Left kidney (tissue), 2 donors: ENCODE results near the gene NFE2L3. TPM values are rescaled to one million over a fixed set of nuclear protein-coding genes. Genes with fewer than 3 reads are reported as not detected.

Experiments
- DNase-seq: peaks from one replicate; pipeline ENCODE4 v3.0.0-alpha.2; 2013
- polyA plus RNA-seq: library from polyadenylated mRNA; unstranded; fragments of 120-200 nt; gene quantifications from one replicate; pipeline ENCODE4 v1.2.1, GENCODE V29; 2013; ENCODE audit not compliant: insufficient read length

Gene NFE2L3
- polyA plus RNA-seq, 1 donor = 49.2 TPM

DNA sequence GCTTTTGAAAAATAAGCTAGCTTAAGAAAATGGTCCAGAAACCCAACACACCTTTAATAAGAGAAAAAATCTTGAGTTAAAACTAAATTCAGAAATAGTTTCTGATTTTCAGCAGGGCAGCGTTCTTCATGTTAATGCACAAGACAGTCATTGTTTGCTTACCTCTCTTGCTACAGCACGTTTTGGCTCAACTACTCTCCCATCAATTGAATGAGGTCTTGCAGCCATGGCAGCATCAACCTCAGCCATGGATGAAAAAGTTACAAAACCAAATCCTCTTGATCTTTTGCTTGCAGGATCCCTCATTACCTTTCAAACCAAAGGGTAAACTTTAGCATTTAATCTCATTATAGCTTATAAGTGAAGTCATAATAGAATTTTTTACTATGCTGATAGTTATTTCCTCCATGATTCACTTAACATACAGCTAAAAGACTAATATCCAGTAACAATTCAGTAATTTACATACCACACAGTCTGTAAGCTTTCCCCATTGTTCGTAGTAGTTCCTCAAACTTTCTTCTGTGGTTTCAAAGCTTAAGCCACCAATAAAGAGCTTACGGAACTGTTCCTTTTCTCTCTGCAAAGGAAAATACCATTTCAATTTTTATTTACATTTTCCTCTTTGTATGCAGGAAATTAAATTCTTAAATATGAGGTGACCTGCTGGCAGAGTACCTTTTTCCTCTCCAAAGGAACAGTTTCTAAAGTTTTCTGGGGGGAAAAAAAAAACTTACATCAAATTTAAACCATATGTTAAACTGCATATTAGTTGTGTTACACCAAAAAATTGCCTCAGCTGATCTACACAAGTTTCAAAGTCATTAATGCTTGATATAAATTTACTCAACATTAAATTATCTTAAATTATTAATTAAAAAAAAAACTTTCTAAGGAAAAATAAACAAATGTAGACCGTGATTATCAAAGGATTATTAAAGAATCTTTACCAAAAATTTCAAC, 45.4 kb downstream of the NFE2L3 start:
- DNase-seq = no peak

DNA sequence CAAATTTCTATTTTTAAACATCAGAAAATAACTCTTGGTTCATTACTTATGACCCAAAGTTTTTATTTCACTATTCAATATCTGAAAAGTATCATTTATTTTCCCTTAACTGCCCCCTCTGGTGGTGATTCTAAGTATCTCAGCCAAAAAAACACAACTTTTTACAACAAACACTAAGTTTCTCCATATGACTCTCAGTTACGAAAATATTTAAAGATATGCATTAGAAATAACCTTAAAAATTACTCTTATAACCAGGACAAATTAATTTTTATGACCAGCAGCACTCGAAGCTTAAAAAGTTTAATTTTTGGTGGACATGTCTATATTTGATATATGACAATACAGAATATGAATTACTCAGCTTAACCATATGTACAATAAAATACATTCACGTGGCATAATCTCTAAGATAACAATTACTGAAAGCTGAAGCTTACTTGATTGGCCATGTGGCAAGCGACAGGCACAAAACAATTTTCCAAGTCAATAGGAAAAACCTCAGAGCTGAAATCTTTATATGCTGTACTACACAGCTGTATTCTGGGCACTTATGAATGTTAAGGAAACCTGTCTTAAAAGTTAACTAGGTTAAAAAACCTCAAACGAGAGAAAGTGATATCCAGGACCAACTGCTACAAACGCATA, 46.3 kb downstream of the NFE2L3 start:
- peak; percentile 62 for DNase-seq

DNA sequence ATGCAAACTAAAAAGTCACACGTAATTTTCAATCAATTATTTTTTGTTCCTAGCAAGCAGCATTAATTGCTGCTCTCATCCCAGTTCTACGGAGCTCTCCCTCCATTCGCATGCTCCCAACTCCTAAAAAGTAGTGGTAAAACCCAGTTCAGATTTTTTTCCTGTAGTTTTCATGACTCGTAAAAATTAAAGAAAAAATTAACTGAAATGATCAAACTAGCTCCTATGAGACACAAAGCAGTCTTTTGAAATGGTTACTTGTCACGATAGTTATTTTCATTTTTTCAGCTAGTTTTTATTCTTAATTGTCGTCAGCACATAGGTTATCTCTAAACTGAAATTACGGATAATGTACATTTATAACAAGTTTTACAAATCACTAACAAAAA, 46.8 kb downstream of the NFE2L3 start:
- DNase-seq = no peak

DNA sequence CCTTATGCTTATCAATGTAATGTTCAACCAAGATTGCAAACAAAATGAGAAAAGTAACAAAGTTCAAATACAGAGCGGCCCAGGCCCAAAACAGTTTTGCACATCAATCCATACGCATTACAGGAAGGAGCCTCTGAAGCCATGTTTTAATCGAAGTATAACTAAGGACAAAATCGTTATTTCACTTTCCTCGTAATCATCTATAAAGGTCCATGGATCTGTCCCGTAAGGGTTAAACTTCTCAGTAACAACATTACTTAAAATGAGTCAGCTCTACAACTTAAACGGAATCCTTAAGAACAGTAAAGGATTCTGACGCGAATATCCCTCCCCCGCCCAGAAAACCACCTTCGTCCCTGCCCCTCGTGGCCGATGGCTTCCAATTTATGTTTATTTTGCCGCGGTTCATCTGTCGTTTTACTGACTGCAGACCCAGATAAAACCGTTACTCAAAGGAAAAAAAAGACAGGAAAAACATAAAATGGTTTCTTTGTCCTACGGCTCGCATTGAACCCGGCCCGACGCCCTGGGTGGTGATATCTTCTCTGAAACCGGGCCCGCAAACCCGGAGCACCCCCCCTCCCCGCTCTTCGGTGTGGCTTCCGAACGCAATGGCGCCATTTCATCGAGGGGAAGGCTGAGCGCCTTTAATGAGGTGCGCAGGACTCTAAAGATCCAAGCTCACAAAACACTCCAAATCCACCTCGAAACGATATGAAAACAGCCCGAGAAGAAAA, 47.5 kb downstream of the NFE2L3 start:
- peak; percentile 77 for DNase-seq

DNA sequence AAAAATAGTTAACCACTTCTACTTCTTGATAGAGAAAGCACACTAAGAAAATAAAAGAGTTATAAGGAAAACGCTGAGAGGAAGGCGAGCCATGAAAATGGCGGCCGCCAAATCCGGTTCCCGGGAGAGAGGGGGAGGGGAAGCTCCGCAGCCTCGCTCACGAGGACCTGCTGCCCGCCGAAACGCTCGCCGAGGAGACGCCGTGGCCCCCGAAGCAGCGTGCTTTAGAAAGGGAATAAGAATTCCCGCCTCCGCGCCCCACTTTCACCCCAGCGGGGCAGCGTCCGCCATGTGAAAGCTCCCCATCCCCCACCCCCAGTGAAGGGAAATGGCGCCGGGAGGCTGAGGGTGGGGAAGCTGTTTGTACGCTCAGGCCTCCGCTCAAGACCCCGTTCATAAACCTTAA, 48.0 kb downstream of the NFE2L3 start:
- peak; percentile 69 for DNase-seq

DNA sequence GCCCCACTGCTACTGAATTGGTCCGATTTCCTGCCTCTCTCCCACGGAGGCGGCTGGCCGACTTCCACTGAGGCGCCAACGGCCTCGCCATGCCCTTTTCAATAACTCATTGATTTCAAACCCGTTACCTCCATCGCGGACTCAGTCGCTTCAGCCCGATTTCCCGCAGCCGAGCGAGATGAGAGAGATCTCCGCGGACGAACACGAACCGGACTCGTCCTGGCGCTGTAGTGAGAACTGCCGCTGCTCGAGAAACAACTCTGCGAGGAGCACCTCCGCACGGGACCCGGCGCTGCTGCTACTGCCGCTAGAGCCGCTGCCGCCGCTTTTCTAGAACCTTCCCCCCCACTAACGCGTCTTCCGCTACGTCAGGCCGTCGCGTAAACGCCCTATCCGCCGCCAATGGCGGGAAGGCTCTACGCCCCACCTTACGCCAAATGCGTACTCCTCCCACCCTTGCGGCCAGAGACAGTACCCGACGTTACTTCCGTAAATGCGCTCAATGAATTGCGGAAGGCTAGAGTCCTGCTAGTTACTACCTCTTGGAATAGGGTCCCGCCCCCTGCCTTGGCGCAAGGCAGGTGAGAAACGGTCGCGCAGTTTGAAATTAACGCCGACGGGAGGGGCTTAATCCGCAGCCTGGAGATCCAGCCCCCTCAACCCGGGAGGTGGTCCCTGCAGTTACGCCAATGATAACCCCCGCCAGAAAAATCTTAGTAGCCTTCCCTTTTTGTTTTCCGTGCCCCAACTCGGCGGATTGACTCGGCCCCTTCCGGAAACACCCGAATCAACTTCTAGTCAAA, 48.6 kb downstream of the NFE2L3 start, which contains the start of gene HNRNPA2B1:
HNRNPA2B1 (minus strand) TSS at position 303 of the 803 bp plus-strand sequence; CDS start at position 134, 169 bp downstream.
- DNase-seq = peak; percentile 99

DNA sequence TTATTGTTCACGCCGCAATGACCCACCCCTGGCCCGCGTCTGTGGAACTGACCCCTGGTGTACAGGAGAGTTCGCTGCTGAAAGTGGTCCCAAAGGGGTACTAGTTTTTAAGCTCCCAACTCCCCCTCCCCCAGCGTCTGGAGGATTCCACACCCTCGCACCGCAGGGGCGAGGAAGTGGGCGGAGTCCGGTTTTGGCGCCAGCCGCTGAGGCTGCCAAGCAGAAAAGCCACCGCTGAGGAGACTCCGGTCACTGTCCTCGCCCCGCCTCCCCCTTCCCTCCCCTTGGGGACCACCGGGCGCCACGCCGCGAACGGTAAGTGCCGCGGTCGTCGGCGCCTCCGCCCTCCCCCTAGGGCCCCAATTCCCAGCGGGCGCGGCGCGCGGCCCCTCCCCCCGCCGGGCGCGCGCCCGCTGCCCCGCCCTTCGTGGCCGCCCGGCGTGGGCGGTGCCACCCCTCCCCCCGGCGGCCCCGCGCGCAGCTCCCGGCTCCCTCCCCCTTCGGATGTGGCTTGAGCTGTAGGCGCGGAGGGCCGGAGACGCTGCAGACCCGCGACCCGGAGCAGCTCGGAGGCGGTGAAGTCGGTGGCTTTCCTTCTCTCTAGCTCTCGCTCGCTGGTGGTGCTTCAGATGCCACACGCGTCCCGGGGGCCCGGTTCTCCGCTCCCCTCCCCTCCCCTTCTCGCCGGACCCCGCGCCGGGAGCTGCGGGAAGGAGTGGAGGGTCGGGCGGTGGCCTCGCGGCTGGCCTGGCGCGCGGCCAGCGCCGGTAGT, 49.4 kb downstream of the NFE2L3 start, which contains the start of gene CBX3:
CBX3 (plus strand) TSS at position 499 of the 772 bp plus-strand sequence. CDS start 1,254 bp downstream, outside the sequence.
- peak; percentile 88 for DNase-seq

DNA sequence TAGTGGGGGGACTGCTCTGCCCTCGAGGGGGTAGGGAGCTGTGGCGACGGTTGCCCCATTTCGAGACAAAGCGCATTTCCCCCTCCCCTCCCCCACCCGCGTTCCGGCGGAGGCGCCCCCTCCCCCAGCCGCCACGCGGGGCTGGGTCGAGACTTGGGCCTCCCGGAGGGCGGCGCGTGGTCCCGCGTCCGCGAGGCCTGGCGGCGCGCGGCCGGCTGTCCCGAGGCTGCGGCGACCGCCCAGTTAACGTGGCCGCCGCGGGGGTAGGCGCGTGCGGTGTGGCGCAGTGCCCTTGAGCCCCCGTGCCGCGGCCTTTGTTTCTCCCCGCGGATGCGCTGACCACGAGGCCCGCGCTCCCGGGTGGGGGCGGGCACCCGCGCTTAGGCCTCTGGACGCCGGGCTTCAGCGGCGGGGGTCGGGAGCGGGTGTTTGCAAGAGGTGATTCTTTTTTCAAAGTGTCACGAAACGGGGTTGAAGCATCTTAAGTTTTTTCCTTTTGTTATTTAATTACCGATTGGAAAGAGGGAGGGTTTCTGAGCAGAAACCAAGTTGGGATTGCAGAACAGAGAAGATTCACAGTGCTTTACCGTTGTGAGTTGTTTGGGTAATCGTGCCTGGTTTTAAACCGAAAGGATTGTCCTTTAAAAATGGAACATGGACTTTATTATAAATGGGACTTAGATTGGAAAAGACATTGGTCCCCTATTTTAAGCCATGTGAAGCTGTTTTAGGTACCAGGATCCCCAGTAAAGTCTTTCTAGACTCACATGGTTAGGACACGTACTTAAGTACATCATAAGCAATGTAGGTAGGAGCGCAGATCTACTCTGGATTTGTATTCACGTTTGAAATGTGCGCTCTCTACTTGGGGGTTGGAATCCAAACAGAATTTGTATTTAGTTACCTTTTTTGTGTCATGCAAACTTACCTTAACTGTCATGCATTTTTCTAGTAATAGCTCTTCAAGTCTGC, 50.3 kb downstream of the NFE2L3 start:
- no peak for DNase-seq

DNA sequence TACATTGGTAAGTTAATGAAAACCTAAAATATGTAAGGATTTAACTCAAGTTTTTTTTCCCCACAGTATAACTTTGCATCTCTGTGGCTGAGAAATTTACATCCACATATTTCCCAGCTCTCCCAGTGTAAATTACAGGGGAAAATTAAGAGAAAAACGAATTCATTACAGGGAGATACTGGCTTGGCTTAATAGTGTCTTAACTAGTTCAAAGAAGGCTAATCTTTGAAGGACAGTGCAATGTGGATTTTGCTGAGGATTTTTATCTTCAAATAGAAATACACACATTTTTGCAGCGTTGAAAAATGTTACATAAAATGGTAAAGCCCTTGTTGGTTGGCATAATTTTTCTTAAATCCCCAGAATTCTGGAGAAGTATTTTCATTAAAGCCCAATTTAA, 51.0 kb downstream of the NFE2L3 start:
- no peak for DNase-seq

DNA sequence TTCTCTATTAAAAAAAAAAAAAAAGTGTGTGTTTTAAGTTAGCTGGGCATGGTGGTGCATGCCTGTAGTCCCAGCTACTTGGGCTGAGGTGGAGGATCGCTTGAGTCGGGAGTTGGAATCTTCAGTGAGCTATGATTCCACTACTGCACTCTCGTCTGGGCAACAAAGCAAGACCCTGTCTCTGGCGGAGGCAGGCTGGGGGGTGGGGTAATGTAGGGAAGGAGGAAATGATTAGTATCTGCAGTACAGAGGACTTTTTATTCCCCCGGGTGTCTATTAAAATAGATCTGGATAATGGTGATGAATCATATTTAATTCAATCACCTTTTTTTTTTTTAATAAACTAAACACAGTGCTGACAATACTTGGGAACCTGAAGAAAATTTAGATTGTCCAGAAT, 56.0 kb downstream of the NFE2L3 start:
- DNase-seq = no peak

DNA sequence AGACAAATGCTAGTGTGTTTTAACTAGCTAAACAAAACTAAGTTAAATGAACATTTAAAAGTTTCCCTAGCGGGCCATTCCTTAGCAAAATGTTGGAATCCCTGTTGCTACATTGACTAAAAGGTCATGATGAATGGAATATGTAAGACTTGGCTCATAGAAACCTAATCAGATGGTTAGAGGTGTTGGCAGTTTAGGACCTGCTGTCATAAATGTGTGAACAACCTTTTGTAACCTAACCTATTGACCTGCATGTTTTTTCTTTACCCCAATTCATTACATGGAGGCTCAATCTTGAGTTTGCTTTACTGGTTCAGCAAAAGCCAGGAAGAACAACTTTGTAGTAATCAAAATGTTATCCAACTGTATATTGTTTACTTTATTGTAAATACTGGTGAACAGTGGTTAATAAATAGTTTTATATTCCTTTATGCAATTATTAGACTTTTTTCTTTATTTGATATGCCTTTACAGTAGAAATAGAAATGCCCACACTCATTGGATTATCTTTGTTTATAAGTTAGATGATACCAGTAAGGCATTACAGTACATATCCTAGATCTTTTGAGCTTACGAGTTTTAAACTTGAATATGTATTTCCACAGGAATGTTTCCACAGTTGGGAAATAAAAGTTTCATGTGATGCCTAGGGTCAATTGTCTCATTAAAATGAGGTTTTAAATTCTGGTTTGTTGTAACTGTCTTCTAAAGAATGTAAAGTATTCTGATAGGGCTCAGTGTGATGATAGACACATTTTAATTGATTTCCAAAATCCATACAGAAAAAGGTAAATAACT, 61.1 kb downstream of the NFE2L3 start:
- DNase-seq = no peak

DNA sequence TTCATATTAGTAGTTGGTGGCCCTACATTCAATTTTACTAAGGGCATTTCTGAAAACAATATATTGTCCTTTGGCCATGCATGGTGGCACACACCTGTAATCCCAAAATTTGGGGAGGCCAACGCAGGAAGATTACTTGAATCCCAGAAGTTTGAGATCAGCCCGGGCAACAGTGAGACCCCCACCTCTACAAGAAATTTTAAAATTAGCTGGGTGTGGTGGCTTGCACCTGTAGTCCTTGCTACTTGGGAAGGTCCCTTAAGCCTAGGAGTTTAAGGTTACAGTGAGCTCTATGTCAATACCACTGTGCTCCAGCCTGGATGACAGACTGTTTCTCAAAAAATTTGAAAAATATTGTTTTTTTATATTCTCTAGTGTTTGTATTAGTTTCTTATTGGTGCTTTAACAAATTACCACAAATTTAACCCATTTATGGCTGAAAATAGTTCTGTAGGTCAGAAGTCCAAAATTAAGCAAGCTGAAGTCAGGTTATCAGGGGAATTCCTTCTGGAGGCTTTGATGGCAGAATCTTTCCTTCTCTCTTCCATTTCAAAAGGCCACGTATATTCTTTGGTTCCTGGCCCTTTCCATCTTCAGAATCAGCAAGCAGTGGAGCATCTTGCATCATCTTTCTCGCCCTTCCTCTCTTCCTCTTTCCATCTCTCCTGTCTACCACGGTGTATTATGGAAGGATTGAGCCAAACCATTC, 62.0 kb downstream of the NFE2L3 start:
- DNase-seq = no peak

DNA sequence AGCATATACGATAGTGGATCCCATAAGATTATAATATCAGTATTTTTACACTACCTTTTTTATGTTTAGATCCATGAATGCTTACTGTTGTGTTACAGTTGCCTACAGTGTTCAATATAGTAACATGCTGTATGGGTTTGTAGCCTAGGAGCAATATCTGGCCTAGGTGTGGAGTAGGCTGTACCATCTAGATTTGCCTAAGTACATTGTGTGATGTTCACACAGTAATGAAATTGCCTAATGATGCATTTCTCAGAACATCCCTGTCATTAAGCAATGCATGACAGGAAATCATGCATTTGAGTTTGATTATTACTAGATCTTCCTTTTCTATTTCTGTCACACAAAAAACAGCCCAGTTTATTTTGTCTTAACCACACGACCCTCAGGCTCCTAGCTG, 64.1 kb downstream of the NFE2L3 start:
- DNase-seq = no peak

DNA sequence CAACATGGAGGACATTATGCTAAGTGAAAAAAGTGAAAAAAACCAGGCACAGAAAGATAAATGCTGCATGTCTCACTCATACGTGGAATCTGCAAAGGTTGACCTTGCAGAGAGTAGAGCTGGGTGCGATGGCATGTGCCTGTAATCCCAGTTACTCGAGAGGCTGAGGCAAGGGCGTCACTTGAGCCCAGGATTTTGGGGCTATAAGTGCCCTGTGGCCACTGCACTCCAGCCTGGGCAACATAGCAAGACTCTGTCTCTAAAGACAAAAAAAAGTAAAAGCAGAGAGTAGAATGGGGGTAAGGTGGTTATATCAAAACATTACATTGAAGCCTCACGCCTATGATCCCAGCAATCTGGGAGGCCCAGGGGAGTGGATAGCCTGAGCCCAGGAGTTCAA, 72.4 kb downstream of the NFE2L3 start:
- DNase-seq = no peak

DNA sequence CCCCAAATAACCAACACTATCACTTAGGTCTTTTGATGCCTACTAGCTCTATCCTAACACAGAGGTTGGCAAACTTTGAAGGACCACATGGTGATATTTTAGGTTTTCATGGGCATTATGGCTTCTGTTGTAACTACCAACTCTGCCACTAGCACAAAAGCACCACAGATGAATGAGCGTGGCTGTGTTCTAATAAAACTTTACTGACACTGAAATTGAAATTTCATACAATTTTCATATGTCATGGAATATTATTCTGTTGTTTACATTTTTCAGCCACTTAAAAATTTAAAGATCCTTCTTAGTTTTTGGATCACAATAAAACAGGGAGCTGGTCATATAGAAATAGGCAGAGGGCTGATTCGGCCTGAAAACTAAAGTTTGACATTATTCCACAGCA, 76.0 kb downstream of the NFE2L3 start:
- no peak for DNase-seq

DNA sequence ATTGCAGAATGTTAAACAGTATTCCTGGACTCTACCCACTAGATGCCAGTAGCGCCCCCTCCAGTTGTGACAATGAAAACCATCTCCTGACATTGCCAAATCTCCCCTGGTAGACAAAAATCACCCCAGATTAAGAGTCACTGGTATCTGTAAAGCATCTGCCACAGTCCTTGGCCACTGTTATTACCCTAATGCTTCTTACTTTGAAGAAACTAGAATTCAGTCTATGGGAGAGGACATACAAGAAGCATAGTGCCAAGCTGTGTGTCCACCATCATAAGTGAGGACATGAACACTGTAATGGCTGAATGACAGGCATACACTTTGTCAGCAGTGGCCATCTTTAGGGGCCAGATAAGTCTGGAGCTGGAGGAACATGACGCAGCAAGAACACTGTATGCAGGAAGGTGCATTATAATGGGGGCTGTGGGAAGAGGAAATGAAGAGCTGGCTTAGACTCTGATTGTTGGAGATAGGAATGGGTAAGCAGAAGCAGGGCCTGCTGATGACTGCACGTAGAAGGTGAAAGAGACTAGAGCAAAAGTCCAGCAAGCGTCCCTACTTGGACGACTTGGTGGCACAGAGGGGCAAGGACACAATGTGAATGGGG, 82.0 kb downstream of the NFE2L3 start:
- DNase-seq = no peak
